Measurements from ENCODE around the gene ZFP92. TPM values are rescaled to one million over a fixed set of nuclear protein-coding genes. Genes with fewer than 3 reads are reported as not detected.

ZFP92 gene
- total and polyA plus RNA-seq, 2 of the 8 experiments (the other 6 are each of a cell fraction or from before 2014, with no cell fraction given): 0.14 to 0.41 TPM

- Histone ChIP-seq H4K8ac (ENCODE audit: extremely low read depth, insufficient read depth, low read length) (no peak overlapping the region), H2BK15ac (ENCODE audit: low read length) (no peak overlapping the region), H2AK5ac (ENCODE audit: low read depth, low read length) (no peak overlapping the region), H3K18ac (ENCODE audit: extremely low read depth, low read length) (no peak overlapping the region; the same call in 1 of the 2 replicates), H3K14ac (ENCODE audit: insufficient read length) (no peak overlapping the region), H3K27me3 (replicated peaks in 1 of 4; ENCODE audit: control insufficient read depth in 3 of 4, extremely low read depth in 1 of 4, insufficient read depth in 3 of 4, low read length in 3 of 4) (peaks cover 8 to 25% (median 16%) of the 10 kb centered on the region in 4 experiments), H2BK5ac (ENCODE audit: low read depth, low read length) (no peak overlapping the region), H4K20me1 (replicated peaks in 1 of 2; ENCODE audit: control insufficient read depth in 1 of 2, insufficient read depth in 2 of 2, low read length in 2 of 2) (no peaks in the 10 kb centered on the region), H2BK12ac (ENCODE audit: low read depth, low read length) (no peak overlapping the region), H3K9ac (replicated peaks in 1 of 4; ENCODE audit: extremely low read depth in 1 of 4, low read depth in 3 of 4, low read length in 3 of 4) (no peak overlapping the region), H4K5ac (ENCODE audit: insufficient read length, low read depth, low read length) (no peak overlapping the region), H3K4me2 (ENCODE audit: insufficient read depth in 1 of 2, low read depth in 2 of 2, low read length in 2 of 2) (peak overlapping the region; percentile 29 to 63), H3K9me3 (ENCODE audit: insufficient read depth in 2 of 2, low read depth in 1 of 2, low read length in 1 of 2) (no peaks in the 10 kb centered on the region), H3K36me3 (ENCODE audit: control insufficient read depth in 2 of 4, insufficient read depth in 4 of 4, low read length in 3 of 4) (no peaks in the 10 kb centered on the region), H2BK120ac (replicated peaks; ENCODE audit: low read depth, low read length) (no peak overlapping the region), H2AFZ (ENCODE audit: low read length) (no peak overlapping the region), H3K23me2 (ENCODE audit: low read depth, low read length) (peaks cover 3% of the 10 kb centered on the region; the same call in 1 of the 2 replicates), H2BK20ac (ENCODE audit: low read length) (no peak overlapping the region), H3K4me3 (ENCODE audit: extremely low read depth in 1 of 4, insufficient read depth in 2 of 4, low read depth in 3 of 4, low read length in 4 of 4) (peak overlapping the region in 3 of 4 experiments; percentile 24 to 60 (median 26); a peak in 5 of 8 replicates), H3K56ac (replicated peaks; ENCODE audit: insufficient read length, low read depth, low read length) (no peak overlapping the region), H3K79me1 (ENCODE audit: low read depth, low read length) (no peaks in the 10 kb centered on the region), H4K91ac (replicated peaks; ENCODE audit: insufficient read length, low read length) (no peak overlapping the region), H3K23ac (ENCODE audit: insufficient read length) (no peak overlapping the region), H3K79me2 (ENCODE audit: control insufficient read depth in 1 of 2, insufficient read depth in 2 of 2, low read length in 2 of 2) (no peaks in the 10 kb centered on the region), H3K27ac (ENCODE audit: low read depth, low read length) (no peak overlapping the region), H3K4ac (replicated peaks; ENCODE audit: insufficient read length, low read depth, low read length) (no peak overlapping the region), H3K4me1 (replicated peaks in 1 of 4; ENCODE audit: control insufficient read depth in 3 of 4, insufficient read depth in 4 of 4, low read length in 3 of 4) (0 out of 7 replicates have a peak, but pooled peaks cover 0 to 3% (median under 1%) of the 10 kb centered on the region in 4 experiments)
- WGBS, 2 experiments (ENCODE audit: extremely low coverage in 1 of 2, insufficient coverage in 1 of 2, insufficient read length in 1 of 2, insufficient replicate concordance in 2 of 2, low coverage in 1 of 2, low lambda C conversion rate in 2 of 2, missing lambda C conversion rate in 1 of 2): 77% methylated on average over 12 of the region's 17 CpGs; no CpG with 5 or more reads in 1 of the 2 experiments
- POLR2A ChIA-PET (ENCODE audit: partially characterized antibody): no interaction called here
- DNase-seq (ENCODE audit: low read depth in 1 of 2, low spot score in 2 of 2) (no peak), FAIRE-seq (no peak)
- no peak for TF ChIP-seq SIX5 (IDR thresholded peaks at IDR 0.05; ENCODE audit: low read depth, low read length)
- no peak for TF ChIP-seq HDAC2 (IDR thresholded peaks at IDR 0.05; ENCODE audit: borderline replicate concordance in 1 of 2, low read depth in 2 of 2, low read length in 2 of 2)
- no peak for TF ChIP-seq MAFK (IDR thresholded peaks at IDR 0.05; ENCODE audit: low read depth, low read length)
- TF ChIP-seq CHD1 (IDR thresholded peaks at IDR 0.05; ENCODE audit: low read depth, low read length): no peak
- no peak for TF ChIP-seq EZH2 (IDR thresholded peaks at IDR 0.05; ENCODE audit: low read depth, low read length, severe bottlenecking)
- no peak for TF ChIP-seq BACH1 (IDR thresholded peaks at IDR 0.05; ENCODE audit: low read length)
- TF ChIP-seq SP2 (IDR thresholded peaks at IDR 0.05; ENCODE audit: low read length): no peak
- no peak for TF ChIP-seq TBP (IDR thresholded peaks at IDR 0.05; ENCODE audit: low read depth, low read length)
- no peak for TF ChIP-seq ATF3 (IDR thresholded peaks at IDR 0.05; ENCODE audit: insufficient read depth, low read depth, low read length)
- TF ChIP-seq USF2 (IDR thresholded peaks at IDR 0.05; ENCODE audit: low read length): no peak
- CTCF ChIA-PET (ENCODE audit: partially characterized antibody): no interaction called here
Observed at GRCh38 chrX:153411988-153412574, 809 bp downstream of the ZFP92 start.

Data from H1 (cell line).